Erythroblast (primary cell): ENCODE data around the gene NUMBL.

Experiments used
- GATA1 ChIP-seq: IDR thresholded peaks from 2 replicates; pipeline ENCODE4 v1.6.1; 2011; ENCODE audit warnings: low read depth, mild to moderate bottlenecking, control low read depth, low read length, moderate library complexity
- POLR2A ChIP-seq: IDR thresholded peaks from 2 replicates; pipeline ENCODE4 v1.6.1; 2011; ENCODE audit warnings: mild to moderate bottlenecking, low read length

GRCh38 chr19:40705950-40706619 is 15.6 kb upstream of the NUMBL start:
- TF ChIP-seq POLR2A (no peak), GATA1 (no peak)
